Measurements from ENCODE around the gene ATP6V1C2.

DNA sequence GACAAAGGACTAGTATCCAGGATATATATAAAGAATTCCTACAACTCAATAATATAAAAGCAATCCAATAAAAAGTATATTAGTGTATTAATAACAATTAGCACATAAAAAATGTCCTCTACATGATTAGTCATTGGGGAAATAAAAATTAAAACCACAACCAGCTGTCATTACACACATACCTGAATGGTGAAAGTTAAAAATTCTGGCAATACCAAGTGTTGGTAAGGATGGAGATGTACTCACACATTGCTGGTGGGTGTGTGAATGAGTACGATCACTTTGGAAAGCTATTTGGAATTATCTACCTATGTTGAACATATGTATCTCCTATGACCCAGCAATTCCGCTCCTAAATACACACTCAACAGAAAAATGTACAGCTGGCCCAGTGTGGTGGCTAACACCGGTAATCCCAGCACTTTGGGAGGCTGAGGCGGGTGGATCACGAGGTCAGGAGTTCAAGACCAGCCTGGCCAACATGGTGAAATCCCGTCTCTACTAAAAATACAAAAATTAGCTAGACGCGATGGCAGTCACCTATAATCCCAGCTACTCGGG lies 17.3 kb upstream of the ATP6V1C2 start:
- TF ChIP-seq, protein P1, sequence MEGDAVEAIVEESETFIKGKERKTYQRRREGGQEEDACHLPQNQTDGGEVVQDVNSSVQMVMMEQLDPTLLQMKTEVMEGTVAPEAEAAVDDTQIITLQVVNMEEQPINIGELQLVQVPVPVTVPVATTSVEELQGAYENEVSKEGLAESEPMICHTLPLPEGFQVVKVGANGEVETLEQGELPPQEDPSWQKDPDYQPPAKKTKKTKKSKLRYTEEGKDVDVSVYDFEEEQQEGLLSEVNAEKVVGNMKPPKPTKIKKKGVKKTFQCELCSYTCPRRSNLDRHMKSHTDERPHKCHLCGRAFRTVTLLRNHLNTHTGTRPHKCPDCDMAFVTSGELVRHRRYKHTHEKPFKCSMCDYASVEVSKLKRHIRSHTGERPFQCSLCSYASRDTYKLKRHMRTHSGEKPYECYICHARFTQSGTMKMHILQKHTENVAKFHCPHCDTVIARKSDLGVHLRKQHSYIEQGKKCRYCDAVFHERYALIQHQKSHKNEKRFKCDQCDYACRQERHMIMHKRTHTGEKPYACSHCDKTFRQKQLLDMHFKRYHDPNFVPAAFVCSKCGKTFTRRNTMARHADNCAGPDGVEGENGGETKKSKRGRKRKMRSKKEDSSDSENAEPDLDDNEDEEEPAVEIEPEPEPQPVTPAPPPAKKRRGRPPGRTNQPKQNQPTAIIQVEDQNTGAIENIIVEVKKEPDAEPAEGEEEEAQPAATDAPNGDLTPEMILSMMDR (IDR thresholded peaks at IDR 0.05 in 2 of 3, conservative IDR thresholded peaks at IDR 0.05 in 1 of 3; ENCODE audit: borderline replicate concordance in 1 of 3, insufficient read depth in 1 of 3, low read depth in 2 of 3, low read length in 2 of 3): no peak
- TF ChIP-seq POLR2A (IDR thresholded peaks at IDR 0.05; ENCODE audit: borderline replicate concordance, extremely low read depth, insufficient read depth, insufficient read length) (no peak), POLR2AphosphoS5 (IDR thresholded peaks at IDR 0.05; ENCODE audit: low read depth, low read length) (no peak), RAD21 (IDR thresholded peaks at IDR 0.05; ENCODE audit: low read depth) (no peak), CBX3 (IDR thresholded peaks at IDR 0.05; ENCODE audit: low read depth) (no peak), SP1 (IDR thresholded peaks at IDR 0.05; ENCODE audit: low read depth) (no peak)

All from HCT116 (cell line).